HEK293 (cell line): ENCODE results near the gene DDX56.

Experiments
- OSR2 ChIP-seq: fragments of 450-650 bp; formaldehyde crosslinking; IDR thresholded peaks from 2 replicates; pipeline ENCODE4 v1.5.1; 2016; ENCODE audit warnings: missing biosample characterization, missing genetic modification characterization
- SCRT2 ChIP-seq: fragments of 450-650 bp; formaldehyde crosslinking; IDR thresholded peaks from 2 replicates; pipeline ENCODE4 v1.5.1; 2016; ENCODE audit warnings: missing biosample characterization, missing genetic modification characterization
- SP2 ChIP-seq: fragments of 450-650 bp; formaldehyde crosslinking; IDR thresholded peaks from 2 replicates; pipeline ENCODE4 v1.5.1; 2016; ENCODE audit warnings: missing biosample characterization, missing genetic modification characterization
- SP3 ChIP-seq: fragments of 450-650 bp; formaldehyde crosslinking; IDR thresholded peaks from 2 replicates; pipeline ENCODE4 v1.5.1; 2016; ENCODE audit warnings: missing biosample characterization, missing genetic modification characterization
- SP7 ChIP-seq: fragments of 450-650 bp; formaldehyde crosslinking; IDR thresholded peaks from 2 replicates; pipeline ENCODE4 v1.5.1; 2016; ENCODE audit warnings: missing biosample characterization, missing genetic modification characterization
- YY2 ChIP-seq: fragments of 450-650 bp; formaldehyde crosslinking; IDR thresholded peaks from 2 replicates; pipeline ENCODE4 v1.5.1; 2016; ENCODE audit warnings: missing biosample characterization, missing genetic modification characterization
- ZBTB17 ChIP-seq: fragments of 450-650 bp; formaldehyde crosslinking; IDR thresholded peaks from 2 replicates; pipeline ENCODE4 v1.5.1; 2016; ENCODE audit warnings: missing biosample characterization, missing genetic modification characterization
- ZBTB7A ChIP-seq: fragments of 450-650 bp; formaldehyde crosslinking; IDR thresholded peaks from 2 replicates; pipeline ENCODE4 v1.5.1; 2016; ENCODE audit warnings: low read depth, missing biosample characterization, missing genetic modification characterization
- ZBTB8A ChIP-seq: fragments of 450-650 bp; formaldehyde crosslinking; IDR thresholded peaks from 2 replicates; pipeline ENCODE4 v1.5.1; 2016; ENCODE audit warnings: missing biosample characterization, missing genetic modification characterization
- ZEB2 ChIP-seq: fragments of 450-650 bp; formaldehyde crosslinking; IDR thresholded peaks from 2 replicates; pipeline ENCODE4 v1.5.1; 2016; ENCODE audit warnings: missing biosample characterization, missing genetic modification characterization
- ZNF114 ChIP-seq: fragments of 450-650 bp; formaldehyde crosslinking; IDR thresholded peaks from 2 replicates; pipeline ENCODE4 v1.5.0; 2017; ENCODE audit warnings: missing biosample characterization, missing genetic modification characterization
- ZNF2 ChIP-seq: fragments of 450-650 bp; formaldehyde crosslinking; IDR thresholded peaks from 2 replicates; pipeline ENCODE4 v1.5.1; 2016; ENCODE audit warnings: missing biosample characterization, missing genetic modification characterization
- ZNF266 ChIP-seq: fragments of 450-650 bp; formaldehyde crosslinking; IDR thresholded peaks from 2 replicates; pipeline ENCODE4 v1.5.1; 2016; ENCODE audit warnings: missing biosample characterization, missing genetic modification characterization, low read depth
- ZNF341 ChIP-seq: fragments of 450-650 bp; formaldehyde crosslinking; IDR thresholded peaks from 2 replicates; pipeline ENCODE4; 2016; ENCODE audit warnings: low read depth, missing biosample characterization, missing genetic modification characterization
- ZNF394 ChIP-seq: fragments of 450-650 bp; formaldehyde crosslinking; IDR thresholded peaks from 2 replicates; pipeline ENCODE4 v1.5.1; 2016; ENCODE audit warnings: missing biosample characterization, missing genetic modification characterization, mild to moderate bottlenecking, moderate library complexity, borderline replicate concordance
- ZNF501 ChIP-seq: fragments of 450-650 bp; formaldehyde crosslinking; IDR thresholded peaks from 2 replicates; pipeline ENCODE4 v1.5.1; 2016; ENCODE audit warnings: missing biosample characterization, missing genetic modification characterization
- ZNF670 ChIP-seq: fragments of 450-650 bp; formaldehyde crosslinking; IDR thresholded peaks from 2 replicates; pipeline ENCODE4 v1.5.1; 2016; ENCODE audit warnings: missing biosample characterization, missing genetic modification characterization, low read depth
- ZNF701 ChIP-seq: fragments of 450-650 bp; formaldehyde crosslinking; IDR thresholded peaks from 2 replicates; pipeline ENCODE4 v1.5.1; 2016; ENCODE audit warnings: missing biosample characterization, missing genetic modification characterization
- ZXDB ChIP-seq: fragments of 450-650 bp; formaldehyde crosslinking; IDR thresholded peaks from 2 replicates; pipeline ENCODE4 v1.5.1; 2016; ENCODE audit warnings: missing biosample characterization, missing genetic modification characterization
- TF ChIP-seq, protein P1 (sequence below): fragments of 450-650 bp; formaldehyde crosslinking; IDR thresholded peaks from 2 replicates; pipeline ENCODE4 v1.5.1; 2016; ENCODE audit warnings: missing biosample characterization, missing genetic modification characterization
- TF ChIP-seq, protein P2 (sequence below): IDR thresholded peaks from 2 replicates; pipeline ENCODE4 v1.6.1; 2011; ENCODE audit warnings: mild to moderate bottlenecking, low read depth, low read length, borderline replicate concordance
- TF ChIP-seq, protein P3 (sequence below): fragments of 450-650 bp; formaldehyde crosslinking; IDR thresholded peaks from 2 replicates; pipeline ENCODE4 v1.5.1; 2016; ENCODE audit warnings: missing biosample characterization, missing genetic modification characterization
- TF ChIP-seq, protein P4 (sequence below): fragments of 450-650 bp; formaldehyde crosslinking; IDR thresholded peaks from 2 replicates; pipeline ENCODE4 v1.5.1; 2017; ENCODE audit warnings: missing biosample characterization, missing genetic modification characterization
- TF ChIP-seq, protein P5 (sequence below): fragments of 450-650 bp; formaldehyde crosslinking; conservative IDR thresholded peaks from 2 replicates; pipeline ENCODE4 v1.5.1; 2016; ENCODE audit warnings: low read depth, missing biosample characterization, missing genetic modification characterization
- TF ChIP-seq, protein P6 (sequence below): fragments of 450-650 bp; formaldehyde crosslinking; IDR thresholded peaks from 2 replicates; pipeline ENCODE4 v1.5.1; 2016; ENCODE audit warnings: missing biosample characterization, missing genetic modification characterization

DDX56 gene

DNA sequence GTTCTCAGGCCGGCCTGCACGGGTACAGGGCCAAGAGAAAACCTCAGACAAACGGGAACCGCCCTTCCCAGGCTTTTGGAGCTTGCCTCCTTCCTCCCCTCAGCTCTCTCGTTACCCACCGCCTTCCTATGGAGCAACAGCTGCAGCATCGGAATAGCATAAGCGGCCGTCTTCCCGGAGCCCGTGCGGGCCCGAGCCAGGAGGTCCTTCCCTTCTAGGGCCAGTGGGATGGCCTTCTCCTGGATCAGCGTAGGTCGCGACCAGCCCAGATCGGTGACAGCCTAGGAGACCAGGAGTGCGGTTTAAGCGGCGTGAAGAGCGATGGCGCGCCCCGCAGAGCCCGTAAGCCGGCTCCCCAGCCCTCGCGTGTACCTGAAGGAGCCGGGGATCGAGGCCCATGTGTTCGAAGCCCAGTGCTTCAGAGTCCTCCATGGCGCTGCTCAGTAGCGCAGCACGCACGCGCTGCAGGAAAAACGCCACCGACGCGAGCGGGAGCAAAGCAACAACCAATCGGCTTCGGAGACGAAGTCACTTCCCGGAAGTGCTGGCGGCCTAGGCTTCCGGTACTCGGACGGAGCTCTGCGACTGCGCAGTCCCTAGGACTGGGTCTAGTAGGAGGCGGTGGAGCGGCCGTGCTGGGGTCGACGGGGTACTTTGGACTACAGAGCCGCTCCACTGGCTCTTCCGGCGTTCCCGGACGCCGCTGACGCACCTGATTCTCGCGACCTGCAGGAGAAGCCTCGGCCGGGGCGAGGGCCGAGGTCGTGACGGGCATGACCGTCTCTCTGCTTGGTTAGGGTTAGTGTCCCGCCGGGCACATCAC is at the start of gene DDX56 (continued):
- TF ChIP-seq, protein P1, sequence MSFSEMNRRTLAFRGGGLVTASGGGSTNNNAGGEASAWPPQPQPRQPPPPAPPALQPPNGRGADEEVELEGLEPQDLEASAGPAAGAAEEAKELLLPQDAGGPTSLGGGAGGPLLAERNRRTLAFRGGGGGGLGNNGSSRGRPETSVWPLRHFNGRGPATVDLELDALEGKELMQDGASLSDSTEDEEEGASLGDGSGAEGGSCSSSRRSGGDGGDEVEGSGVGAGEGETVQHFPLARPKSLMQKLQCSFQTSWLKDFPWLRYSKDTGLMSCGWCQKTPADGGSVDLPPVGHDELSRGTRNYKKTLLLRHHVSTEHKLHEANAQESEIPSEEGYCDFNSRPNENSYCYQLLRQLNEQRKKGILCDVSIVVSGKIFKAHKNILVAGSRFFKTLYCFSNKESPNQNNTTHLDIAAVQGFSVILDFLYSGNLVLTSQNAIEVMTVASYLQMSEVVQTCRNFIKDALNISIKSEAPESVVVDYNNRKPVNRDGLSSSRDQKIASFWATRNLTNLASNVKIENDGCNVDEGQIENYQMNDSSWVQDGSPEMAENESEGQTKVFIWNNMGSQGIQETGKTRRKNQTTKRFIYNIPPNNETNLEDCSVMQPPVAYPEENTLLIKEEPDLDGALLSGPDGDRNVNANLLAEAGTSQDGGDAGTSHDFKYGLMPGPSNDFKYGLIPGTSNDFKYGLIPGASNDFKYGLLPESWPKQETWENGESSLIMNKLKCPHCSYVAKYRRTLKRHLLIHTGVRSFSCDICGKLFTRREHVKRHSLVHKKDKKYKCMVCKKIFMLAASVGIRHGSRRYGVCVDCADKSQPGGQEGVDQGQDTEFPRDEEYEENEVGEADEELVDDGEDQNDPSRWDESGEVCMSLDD (tag by site-specific recombination) = no peak
- TF ChIP-seq, protein P2, sequence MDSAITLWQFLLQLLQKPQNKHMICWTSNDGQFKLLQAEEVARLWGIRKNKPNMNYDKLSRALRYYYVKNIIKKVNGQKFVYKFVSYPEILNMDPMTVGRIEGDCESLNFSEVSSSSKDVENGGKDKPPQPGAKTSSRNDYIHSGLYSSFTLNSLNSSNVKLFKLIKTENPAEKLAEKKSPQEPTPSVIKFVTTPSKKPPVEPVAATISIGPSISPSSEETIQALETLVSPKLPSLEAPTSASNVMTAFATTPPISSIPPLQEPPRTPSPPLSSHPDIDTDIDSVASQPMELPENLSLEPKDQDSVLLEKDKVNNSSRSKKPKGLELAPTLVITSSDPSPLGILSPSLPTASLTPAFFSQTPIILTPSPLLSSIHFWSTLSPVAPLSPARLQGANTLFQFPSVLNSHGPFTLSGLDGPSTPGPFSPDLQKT = 0 out of 2 replicates have a peak, but pooled peaks have one; percentile 28
- TF ChIP-seq ZNF670 (tag by site-specific recombination) (no peak), ZNF114 (no peak), ZBTB7A (tag by site-specific recombination) (no peak), ZBTB8A (tag by site-specific recombination) (0 out of 2 replicates have a peak, but pooled peaks have one; percentile 19), ZXDB (peak; percentile 57; the same call in 1 of the 2 replicates), ZNF2 (tag by site-specific recombination) (0 out of 2 replicates have a peak, but pooled peaks have one; percentile 13), SP3 (tag by site-specific recombination) (0 out of 2 replicates have a peak, but pooled peaks have one; percentile 13), ZNF394 (tag by site-specific recombination) (0 out of 2 replicates have a peak, but pooled peaks have one; percentile 27), YY2 (tag by site-specific recombination) (peak; percentile 78), OSR2 (tag by site-specific recombination) (peak; percentile 55; the same call in 1 of the 2 replicates), SCRT2 (tag by site-specific recombination) (peak; percentile 48; the same call in 1 of the 2 replicates), SP7 (tag by site-specific recombination) (peak; percentile 45; the same call in 1 of the 2 replicates), ZBTB17 (tag by site-specific recombination) (peak; percentile 78), ZNF701 (no peak), ZNF341 (tag by site-specific recombination) (peak; percentile 78), ZNF266 (no peak), SP2 (tag by site-specific recombination) (peak; percentile 92), ZNF501 (tag by site-specific recombination) (peak; percentile 61), ZEB2 (peak; percentile 40; the same call in 1 of the 2 replicates)
- TF ChIP-seq, protein P3, sequence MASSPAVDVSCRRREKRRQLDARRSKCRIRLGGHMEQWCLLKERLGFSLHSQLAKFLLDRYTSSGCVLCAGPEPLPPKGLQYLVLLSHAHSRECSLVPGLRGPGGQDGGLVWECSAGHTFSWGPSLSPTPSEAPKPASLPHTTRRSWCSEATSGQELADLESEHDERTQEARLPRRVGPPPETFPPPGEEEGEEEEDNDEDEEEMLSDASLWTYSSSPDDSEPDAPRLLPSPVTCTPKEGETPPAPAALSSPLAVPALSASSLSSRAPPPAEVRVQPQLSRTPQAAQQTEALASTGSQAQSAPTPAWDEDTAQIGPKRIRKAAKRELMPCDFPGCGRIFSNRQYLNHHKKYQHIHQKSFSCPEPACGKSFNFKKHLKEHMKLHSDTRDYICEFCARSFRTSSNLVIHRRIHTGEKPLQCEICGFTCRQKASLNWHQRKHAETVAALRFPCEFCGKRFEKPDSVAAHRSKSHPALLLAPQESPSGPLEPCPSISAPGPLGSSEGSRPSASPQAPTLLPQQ (tag by site-specific recombination) = peak; percentile 19; the same call in 1 of the 2 replicates
- TF ChIP-seq, protein P4, sequence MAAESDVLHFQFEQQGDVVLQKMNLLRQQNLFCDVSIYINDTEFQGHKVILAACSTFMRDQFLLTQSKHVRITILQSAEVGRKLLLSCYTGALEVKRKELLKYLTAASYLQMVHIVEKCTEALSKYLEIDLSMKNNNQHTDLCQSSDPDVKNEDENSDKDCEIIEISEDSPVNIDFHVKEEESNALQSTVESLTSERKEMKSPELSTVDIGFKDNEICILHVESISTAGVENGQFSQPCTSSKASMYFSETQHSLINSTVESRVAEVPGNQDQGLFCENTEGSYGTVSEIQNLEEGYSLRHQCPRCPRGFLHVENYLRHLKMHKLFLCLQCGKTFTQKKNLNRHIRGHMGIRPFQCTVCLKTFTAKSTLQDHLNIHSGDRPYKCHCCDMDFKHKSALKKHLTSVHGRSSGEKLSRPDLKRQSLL (tag by site-specific recombination) = peak; percentile 27; the same call in 1 of the 2 replicates
- TF ChIP-seq, protein P5, sequence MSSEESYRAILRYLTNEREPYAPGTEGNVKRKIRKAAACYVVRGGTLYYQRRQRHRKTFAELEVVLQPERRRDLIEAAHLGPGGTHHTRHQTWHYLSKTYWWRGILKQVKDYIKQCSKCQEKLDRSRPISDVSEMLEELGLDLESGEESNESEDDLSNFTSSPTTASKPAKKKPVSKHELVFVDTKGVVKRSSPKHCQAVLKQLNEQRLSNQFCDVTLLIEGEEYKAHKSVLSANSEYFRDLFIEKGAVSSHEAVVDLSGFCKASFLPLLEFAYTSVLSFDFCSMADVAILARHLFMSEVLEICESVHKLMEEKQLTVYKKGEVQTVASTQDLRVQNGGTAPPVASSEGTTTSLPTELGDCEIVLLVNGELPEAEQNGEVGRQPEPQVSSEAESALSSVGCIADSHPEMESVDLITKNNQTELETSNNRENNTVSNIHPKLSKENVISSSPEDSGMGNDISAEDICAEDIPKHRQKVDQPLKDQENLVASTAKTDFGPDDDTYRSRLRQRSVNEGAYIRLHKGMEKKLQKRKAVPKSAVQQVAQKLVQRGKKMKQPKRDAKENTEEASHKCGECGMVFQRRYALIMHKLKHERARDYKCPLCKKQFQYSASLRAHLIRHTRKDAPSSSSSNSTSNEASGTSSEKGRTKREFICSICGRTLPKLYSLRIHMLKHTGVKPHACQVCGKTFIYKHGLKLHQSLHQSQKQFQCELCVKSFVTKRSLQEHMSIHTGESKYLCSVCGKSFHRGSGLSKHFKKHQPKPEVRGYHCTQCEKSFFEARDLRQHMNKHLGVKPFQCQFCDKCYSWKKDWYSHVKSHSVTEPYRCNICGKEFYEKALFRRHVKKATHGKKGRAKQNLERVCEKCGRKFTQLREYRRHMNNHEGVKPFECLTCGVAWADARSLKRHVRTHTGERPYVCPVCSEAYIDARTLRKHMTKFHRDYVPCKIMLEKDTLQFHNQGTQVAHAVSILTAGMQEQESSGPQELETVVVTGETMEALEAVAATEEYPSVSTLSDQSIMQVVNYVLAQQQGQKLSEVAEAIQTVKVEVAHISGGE (tag by site-specific recombination) = peak; percentile 87
- TF ChIP-seq, protein P6, sequence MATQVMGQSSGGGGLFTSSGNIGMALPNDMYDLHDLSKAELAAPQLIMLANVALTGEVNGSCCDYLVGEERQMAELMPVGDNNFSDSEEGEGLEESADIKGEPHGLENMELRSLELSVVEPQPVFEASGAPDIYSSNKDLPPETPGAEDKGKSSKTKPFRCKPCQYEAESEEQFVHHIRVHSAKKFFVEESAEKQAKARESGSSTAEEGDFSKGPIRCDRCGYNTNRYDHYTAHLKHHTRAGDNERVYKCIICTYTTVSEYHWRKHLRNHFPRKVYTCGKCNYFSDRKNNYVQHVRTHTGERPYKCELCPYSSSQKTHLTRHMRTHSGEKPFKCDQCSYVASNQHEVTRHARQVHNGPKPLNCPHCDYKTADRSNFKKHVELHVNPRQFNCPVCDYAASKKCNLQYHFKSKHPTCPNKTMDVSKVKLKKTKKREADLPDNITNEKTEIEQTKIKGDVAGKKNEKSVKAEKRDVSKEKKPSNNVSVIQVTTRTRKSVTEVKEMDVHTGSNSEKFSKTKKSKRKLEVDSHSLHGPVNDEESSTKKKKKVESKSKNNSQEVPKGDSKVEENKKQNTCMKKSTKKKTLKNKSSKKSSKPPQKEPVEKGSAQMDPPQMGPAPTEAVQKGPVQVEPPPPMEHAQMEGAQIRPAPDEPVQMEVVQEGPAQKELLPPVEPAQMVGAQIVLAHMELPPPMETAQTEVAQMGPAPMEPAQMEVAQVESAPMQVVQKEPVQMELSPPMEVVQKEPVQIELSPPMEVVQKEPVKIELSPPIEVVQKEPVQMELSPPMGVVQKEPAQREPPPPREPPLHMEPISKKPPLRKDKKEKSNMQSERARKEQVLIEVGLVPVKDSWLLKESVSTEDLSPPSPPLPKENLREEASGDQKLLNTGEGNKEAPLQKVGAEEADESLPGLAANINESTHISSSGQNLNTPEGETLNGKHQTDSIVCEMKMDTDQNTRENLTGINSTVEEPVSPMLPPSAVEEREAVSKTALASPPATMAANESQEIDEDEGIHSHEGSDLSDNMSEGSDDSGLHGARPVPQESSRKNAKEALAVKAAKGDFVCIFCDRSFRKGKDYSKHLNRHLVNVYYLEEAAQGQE (tag by site-specific recombination) = peak; percentile 8; the same call in 1 of the 2 replicates
